Gastrocnemius medialis (tissue), 4 donors: ENCODE results near the gene PCSK1. TPM values are rescaled to one million over a fixed set of nuclear protein-coding genes. Genes with fewer than 3 reads are reported as not detected.

Experiments used
- ATAC-seq, 2 donors: fragments of 150-250 bp; one replicate each; pipeline ENCODE4 v1.9.1; 2016
- DNase-seq, 2 donors: peaks; one replicate each; pipeline ENCODE4 v3.0.0-alpha.2; 2019
- H3K27ac ChIP-seq, 4 donors: fragments of 200-600 bp; sonication (generic); 1 replicate in 1 of 4; 2 replicates in 3 of 4; pipeline ENCODE4 v1.5.1; 2016 to 2018; ENCODE audit warnings: mild to moderate bottlenecking in 2 of 4, moderate library complexity in 1 of 4
- H3K27me3 ChIP-seq, 3 donors: fragments of 200-600 bp; sonication (generic) in 2 of 3; 1 replicate in 1 of 3; 2 replicates in 2 of 3; pipeline versions ENCODE4 v1.5.1 to v1.6.0; 2016 to 2019; ENCODE audit warnings: mild to moderate bottlenecking in 1 of 3, moderate library complexity in 1 of 3
- H3K36me3 ChIP-seq, 2 donors: fragments of 200-600 bp; sonication (generic) in 1 of 2; one replicate each; pipeline ENCODE4 v1.5.1; 2017 to 2018
- H3K4me1 ChIP-seq, 2 donors: fragments of 200-600 bp; sonication (generic) in 1 of 2; one replicate each; pipeline ENCODE4 v1.5.1; 2016 to 2017; ENCODE audit warnings: mild to moderate bottlenecking in 2 of 2
- H3K4me3 ChIP-seq, 4 donors: fragments of 200-600 bp; sonication (generic) in 3 of 4; 1 replicate in 1 of 4; 2 replicates in 3 of 4; pipeline ENCODE4 v1.5.1; 2016 to 2019; ENCODE audit warnings: mild to moderate bottlenecking in 2 of 4
- H3K9me3 ChIP-seq, 3 donors: fragments of 200-600 bp; sonication (generic) in 2 of 3; 1 replicate in 1 of 3; 2 replicates in 2 of 3; pipeline ENCODE4 v1.5.1; 2016 to 2019
- CTCF ChIP-seq, 5 experiments: fragments of 450-650 bp in 3 of 5; fragments of 200-600 bp in 2 of 5; sonication (generic) in 2 of 5; IDR thresholded peaks in 4 of 5; conservative IDR thresholded peaks in 1 of 5; 1 replicate in 4 of 5; 2 replicates in 1 of 5; pipeline ENCODE4 v1.5.1; 2016 to 2019; ENCODE audit warnings: antibody characterized with exemption in 5 of 5, mild to moderate bottlenecking in 3 of 5, moderate library complexity in 3 of 5
- POLR2A ChIP-seq, 2 donors: fragments of 450-650 bp; IDR thresholded peaks; one replicate each; pipeline ENCODE4 v1.6.1; 2017; ENCODE audit warnings: antibody characterized with exemption in 2 of 2, mild to moderate bottlenecking in 2 of 2, moderate library complexity in 2 of 2
- in situ Hi-C, 4 donors: fragments of 200-750 bp; cut with MboI; loops; one replicate each; pipeline versions ENCODE4 v1.15.0 to v1.8.0; 2017; ENCODE audit warnings: low sequenced_read_pairs in 4 of 4
- intact Hi-C: fragments of 100-400 bp; cut with DNase I; formaldehyde crosslinking; loops from one replicate; pipeline ENCODE4 v1.15.1; 2023; ENCODE audit warnings: low total_unique reads
- total RNA-seq, 4 donors: library from RNA; depleted of rRNA; stranded (reverse); fragments of >200 nt; gene quantifications; one replicate each; pipeline versions ENCODE4 v1.1.0 to v1.2.3, GENCODE V29; 2016

Gene PCSK1
- total RNA-seq, 4 donors from 2014 or later = 0.07 to 1.4 TPM; not detected in 2

- Histone ChIP-seq H3K27me3 (no peaks in the 10 kb centered on the region), H3K36me3 (no peaks in the 10 kb centered on the region), H3K4me3 (no peak overlapping the region), H3K4me1 (no peaks in the 10 kb centered on the region), H3K9me3 (no peaks in the 10 kb centered on the region), H3K27ac (no peak overlapping the region)
- no peak for ATAC-seq
- intact Hi-C loops = no loop called here
- DNase-seq = no peak
- in situ Hi-C loops = no loop called here
- TF ChIP-seq CTCF (IDR thresholded peaks at IDR 0.05 in 4 of 5, conservative IDR thresholded peaks at IDR 0.05 in 1 of 5) (no peak), POLR2A (IDR thresholded peaks at IDR 0.05) (no peak)
Measured at GRCh38 chr5:96463091-96463490, 30.0 kb upstream of the PCSK1 start.

- TF ChIP-seq CTCF (IDR thresholded peaks at IDR 0.05 in 4 of 5, conservative IDR thresholded peaks at IDR 0.05 in 1 of 5) (no peak), POLR2A (IDR thresholded peaks at IDR 0.05) (no peak)
- ATAC-seq (no peak), DNase-seq (no peak)
- H3K27ac ChIP-seq = no peak overlapping the region
- no peaks in the 10 kb centered on the region for H3K9me3 ChIP-seq
- intact Hi-C loops (no loop called here), in situ Hi-C loops (no loop called here)
- no peaks in the 10 kb centered on the region for H3K27me3 ChIP-seq
- no peaks in the 10 kb centered on the region for H3K4me1 ChIP-seq
- H3K4me3 ChIP-seq = no peak overlapping the region
- H3K36me3 ChIP-seq = no peaks in the 10 kb centered on the region
Measured at GRCh38 chr5:96459313-96460121, 26.5 kb upstream of the PCSK1 start.

DNA sequence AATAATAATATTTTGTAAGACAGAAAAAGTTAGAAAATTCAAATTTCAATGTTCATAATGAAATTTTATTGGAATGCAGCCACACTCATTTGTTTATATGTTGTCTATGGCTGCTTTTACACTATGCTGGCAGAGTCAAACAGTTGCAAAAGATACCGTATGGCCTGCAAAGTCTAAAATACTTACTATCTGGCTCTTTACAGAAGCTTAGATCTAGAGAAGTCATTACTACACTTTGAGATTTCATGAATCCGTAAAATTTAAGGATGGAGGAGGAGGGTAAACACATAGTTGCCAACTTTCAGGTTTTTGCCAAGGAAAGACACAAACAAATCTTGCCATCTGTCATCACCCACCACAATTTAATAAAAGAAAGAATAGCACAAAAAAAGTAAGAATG lies 25.1 kb upstream of the PCSK1 start:
- DNase-seq (no peak), ATAC-seq (no peak)

DNA sequence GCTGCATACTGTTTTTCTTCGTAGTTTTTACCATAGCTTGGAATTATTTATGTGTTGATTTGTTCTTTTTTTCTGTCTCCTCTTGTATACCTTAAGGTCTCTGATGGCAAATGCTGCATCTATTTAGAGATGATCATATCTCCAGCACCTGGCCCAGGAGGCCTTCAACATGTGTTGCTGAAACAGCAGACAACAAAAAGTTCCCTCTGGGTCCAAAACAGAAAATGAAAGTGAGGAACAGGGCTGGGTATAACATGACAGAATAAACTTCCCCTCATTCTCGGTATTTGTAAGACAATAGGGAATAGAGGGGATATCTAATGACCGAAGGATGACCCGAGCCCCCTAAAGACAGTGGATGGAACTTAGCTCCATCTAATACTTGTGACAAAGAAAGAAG lies 22.7 kb upstream of the PCSK1 start:
- ATAC-seq = no peak
- no peak overlapping the region for H3K4me3 ChIP-seq
- no peak overlapping the region for H3K27ac ChIP-seq
- no peak for TF ChIP-seq POLR2A (IDR thresholded peaks at IDR 0.05)
- no peak for TF ChIP-seq CTCF (IDR thresholded peaks at IDR 0.05 in 4 of 5, conservative IDR thresholded peaks at IDR 0.05 in 1 of 5)
- no peaks in the 10 kb centered on the region for H3K36me3 ChIP-seq
- intact Hi-C loops (no loop called here), in situ Hi-C loops (no loop called here)
- H3K4me1 ChIP-seq = no peaks in the 10 kb centered on the region
- H3K27me3 ChIP-seq = no peaks in the 10 kb centered on the region
- no peaks in the 10 kb centered on the region for H3K9me3 ChIP-seq
- DNase-seq = no peak

More for the DNA sequence above, 25.1 kb upstream of the PCSK1 start:
- Histone ChIP-seq H3K27ac (no peak overlapping the region), H3K4me3 (no peak overlapping the region), H3K27me3 (no peaks in the 10 kb centered on the region), H3K36me3 (no peaks in the 10 kb centered on the region), H3K9me3 (no peaks in the 10 kb centered on the region), H3K4me1 (no peaks in the 10 kb centered on the region)
- TF ChIP-seq POLR2A (IDR thresholded peaks at IDR 0.05) = no peak
- intact Hi-C loops (no loop called here), in situ Hi-C loops (no loop called here)

DNA sequence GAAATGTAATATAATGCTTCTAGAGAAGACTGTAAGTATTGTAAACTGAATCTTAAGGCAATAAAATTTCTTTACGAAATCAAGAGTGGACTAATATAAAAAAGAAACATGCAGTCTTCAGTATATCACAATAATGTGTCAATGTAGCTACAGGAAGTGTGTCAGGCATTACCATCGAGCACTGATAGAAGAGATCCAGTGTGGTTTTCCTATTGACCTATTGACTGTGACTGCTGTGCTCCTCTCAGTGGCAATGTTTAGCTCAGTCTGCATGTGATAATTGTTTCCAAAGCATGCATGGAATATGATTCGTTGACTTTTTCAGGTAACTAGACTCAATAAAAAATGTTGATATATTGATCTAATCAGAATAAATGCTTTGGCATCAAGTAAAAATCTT lies 20.3 kb upstream of the PCSK1 start:
- TF ChIP-seq POLR2A (IDR thresholded peaks at IDR 0.05) (no peak), CTCF (IDR thresholded peaks at IDR 0.05 in 4 of 5, conservative IDR thresholded peaks at IDR 0.05 in 1 of 5) (no peak)
- intact Hi-C loops (no loop called here), in situ Hi-C loops (no loop called here)
- ATAC-seq (no peak), DNase-seq (no peak)
- Histone ChIP-seq H3K4me3 (no peak overlapping the region), H3K9me3 (no peaks in the 10 kb centered on the region), H3K4me1 (no peaks in the 10 kb centered on the region), H3K27me3 (no peaks in the 10 kb centered on the region), H3K36me3 (no peaks in the 10 kb centered on the region), H3K27ac (no peak overlapping the region)
